GM12878 (cell line): ENCODE results near the gene RAB35. TPM values are rescaled to one million over a fixed set of nuclear protein-coding genes. Genes with fewer than 3 reads are reported as not detected.

Source experiments
- ATAC-seq: fragments of 200-7000 bp; cut with Tn5 transposase; 3 replicates; pipeline ENCODE4 v1.9.1; 2020; ENCODE audit warnings: mild to moderate bottlenecking, moderate library complexity
- BruUV-seq: library from RNA; stranded (reverse); fragments of 400-500 nt; replicated peaks from 2 replicates; lab custom pipeline; 2021; lab: Mats Ljungman, UMichigan
- CTCF ChIA-PET: fragments of 300-600 bp; sonication (Branson Sonifier 250); formaldehyde crosslinking; extraction: SDS; loops from one replicate; lab custom pipeline; 2021; ENCODE audit warnings: inconsistent platforms; lab: Yijun Ruan, JAX
- POLR2A ChIA-PET: fragments of 350-600 bp; formaldehyde crosslinking; extraction: SDS; loops from one replicate; lab custom pipeline; 2021; ENCODE audit warnings: inconsistent platforms; lab: Charles Lee
- RAD21 ChIA-PET: fragments of 300-600 bp; sonication (Branson Sonifier 250); formaldehyde crosslinking; loops from one replicate; lab custom pipeline; 2023; ENCODE audit warnings: antibody characterized with exemption; ENCODE audit not compliant: unreplicated experiment; lab: Charles Lee
- SMC1A ChIA-PET: fragments of 300-600 bp; sonication (Branson Sonifier 250); formaldehyde crosslinking; loops from one replicate; lab custom pipeline; 2023; ENCODE audit not compliant: unreplicated experiment, uncharacterized antibody; lab: Charles Lee
- DNase-seq: peaks from one replicate; pipeline ENCODE4 v3.0.0-alpha.2; 2011; ENCODE audit warnings: low read depth, low spot score
- FAIRE-seq: peaks from 3 replicates; lab custom pipeline; 2011; peaks lifted over from hg19 to GRCh38; lab: Jason Lieb, UNC
- H2AFZ ChIP-seq: 2 replicates; pipeline ENCODE4 v1.6.0; 2011; ENCODE audit warnings: low read depth, low read length, control low read depth; ENCODE audit not compliant: control insufficient read depth
- H3K27ac ChIP-seq: 2 replicates; pipeline ENCODE4 v1.5.1; 2011; ENCODE audit warnings: control low read depth; ENCODE audit not compliant: control insufficient read depth, insufficient read depth
- H3K27me3 ChIP-seq, 2 experiments: replicated peaks in 1 of 2; 2 replicates each; pipeline versions ENCODE4 v1.6.0 to v1.6.1; 2011; ENCODE audit warnings: low read length in 1 of 2; ENCODE audit not compliant: control insufficient read depth in 2 of 2, insufficient read depth in 2 of 2
- H3K36me3 ChIP-seq, 2 experiments: 2 replicates each; pipeline ENCODE4 v1.5.1; 2011; ENCODE audit warnings: low read length in 1 of 2; ENCODE audit not compliant: control insufficient read depth in 2 of 2, insufficient read depth in 2 of 2
- H3K4me1 ChIP-seq: 2 replicates; pipeline ENCODE4 v1.6.1; 2011; ENCODE audit warnings: mild to moderate bottlenecking, low read length, moderate library complexity, mixed read lengths; ENCODE audit not compliant: control insufficient read depth, insufficient read depth
- H3K4me2 ChIP-seq: 2 replicates; pipeline ENCODE4 v1.6.0; 2011; ENCODE audit warnings: control low read depth; ENCODE audit not compliant: control insufficient read depth, insufficient read depth
- H3K4me3 ChIP-seq: fragments of 200-600 bp; sonication (generic); 2 replicates; pipeline ENCODE4 v1.5.1; 2016
- H3K79me2 ChIP-seq: 2 replicates; pipeline ENCODE4 v1.6.0; 2011; ENCODE audit warnings: low read length; ENCODE audit not compliant: control insufficient read depth, insufficient read depth
- H3K9ac ChIP-seq: 2 replicates; pipeline ENCODE4 v1.8.0; 2011; ENCODE audit warnings: low read length, control low read depth, mixed read lengths; ENCODE audit not compliant: control insufficient read depth, insufficient read depth
- H3K9me3 ChIP-seq: replicated peaks from 3 replicates; pipeline ENCODE4 v1.5.1; 2011; ENCODE audit warnings: mild to moderate bottlenecking, low read length; ENCODE audit not compliant: control insufficient read depth, insufficient read depth
- H4K20me1 ChIP-seq: 2 replicates; pipeline ENCODE4 v1.6.0; 2011; ENCODE audit not compliant: control insufficient read depth, insufficient read depth
- E2F4 ChIP-seq: IDR thresholded peaks from 2 replicates; pipeline ENCODE4 v1.6.1; 2012; ENCODE audit warnings: low read depth, low read length, improper control_type of control experiment
- FOS ChIP-seq: IDR thresholded peaks from 3 replicates; pipeline ENCODE4 v1.6.1; 2011; ENCODE audit warnings: borderline replicate concordance; ENCODE audit not compliant: insufficient read length; ENCODE audit errors: extremely low read depth
- HDAC2 ChIP-seq: fragments of 200-600 bp; sonication (generic); IDR thresholded peaks from 2 replicates; pipeline ENCODE4 v1.6.1; 2017
- JUND ChIP-seq: IDR thresholded peaks from 2 replicates; pipeline ENCODE4 v1.6.1; 2012; ENCODE audit warnings: low read depth, mild to moderate bottlenecking, low read length, improper control_type of control experiment, moderate library complexity
- MYB ChIP-seq: fragments of 150-350 bp; IDR thresholded peaks from 2 replicates; pipeline ENCODE4 v1.6.1; 2014; ENCODE audit warnings: mild to moderate bottlenecking, low read depth, low read length, borderline replicate concordance
- PBX3 ChIP-seq: IDR thresholded peaks from 2 replicates; pipeline ENCODE4 v1.6.1; 2011; ENCODE audit warnings: mild to moderate bottlenecking, low read depth, low read length, moderate library complexity; ENCODE audit not compliant: insufficient replicate concordance
- POLR2AphosphoS2 ChIP-seq: IDR thresholded peaks from 2 replicates; pipeline ENCODE4 v1.6.1; 2011; ENCODE audit warnings: low read depth, mild to moderate bottlenecking, low read length, improper control_type of control experiment, moderate library complexity
- PRDM15 ChIP-seq: fragments of 450-650 bp; formaldehyde crosslinking; IDR thresholded peaks from 2 replicates; pipeline ENCODE4 v1.4.0; 2020; ENCODE audit warnings: mild to moderate bottlenecking, moderate library complexity
- SMAD1 ChIP-seq: fragments of 450-650 bp; IDR thresholded peaks from 2 replicates; pipeline ENCODE4 v1.6.1; 2018; ENCODE audit warnings: mild to moderate bottlenecking, low read depth; ENCODE audit not compliant: partially characterized antibody
- TCF12 ChIP-seq: IDR thresholded peaks from 2 replicates; pipeline ENCODE4 v1.6.1; 2011; ENCODE audit warnings: low read depth, mild to moderate bottlenecking, low read length
- ZNF384 ChIP-seq: IDR thresholded peaks from 2 replicates; pipeline ENCODE4 v1.6.1; 2012; ENCODE audit warnings: low read depth, mild to moderate bottlenecking, low read length, improper control_type of control experiment, borderline replicate concordance
- WGBS: methylation state at CpG from one replicate; pipeline ENCODE4 v1.1.6; 2016; ENCODE audit warnings: low lambda C conversion rate; ENCODE audit not compliant: insufficient replicate concordance, insufficient coverage; ENCODE audit errors: missing lambda C conversion rate; 5-methylcytosine and 5-hydroxymethylcytosine counted together
- in situ Hi-C: fragments of 300-500 bp; cut with MboI; formaldehyde crosslinking; loops from 9 replicates; pipeline ENCODE4 v1.14.3; 2018; ENCODE audit warnings: mixed read lengths
- intact Hi-C: fragments of 100-400 bp; cut with micrococcal nuclease; formaldehyde crosslinking; loops from one replicate; pipeline ENCODE4 v1.14.2; 2022; ENCODE audit not compliant: unreplicated experiment
- polyA plus RNA-seq, 11 experiments: library from polyadenylated mRNA; depleted of rRNA in 4 of 11; unstranded in 6 of 11; stranded (reverse) in 5 of 11; fragments of >200 nt; fragmentation: Nextera tagmentation in 4 of 11; fragmentation: Illumina TruSeq in 1 of 11; extraction: Ambion mirVana in 4 of 11; extraction: Trizol in 1 of 11; gene quantifications; 1 replicate in 1 of 11; 2 replicates in 10 of 11; pipeline versions ENCODE4 v1.2.1 to v1.2.3, GENCODE V29; 2011 to 2016; ENCODE audit warnings: inconsistent platforms in 2 of 11, missing spikeins in 2 of 11, low read depth in 1 of 11
- total RNA-seq, 4 experiments: library from RNA; depleted of rRNA in 3 of 4; stranded (reverse); fragments of >200 nt in 3 of 4; fragmentation: Illumina TruSeq in 1 of 4; extraction: Trizol in 1 of 4; gene quantifications; 2 replicates each; pipeline versions ENCODE4 v1.2.1 to v1.2.3, GENCODE V29; 2013 to 2021
- TF ChIP-seq, protein P1 (sequence below): IDR thresholded peaks from 2 replicates; pipeline ENCODE4 v1.6.1; 2011; ENCODE audit warnings: low read depth, mild to moderate bottlenecking, low read length, moderate library complexity, borderline replicate concordance; ENCODE audit errors: extremely low read depth

RAB35 gene
- total and polyA plus RNA-seq, 10 of the 15 experiments (the other 5 are each of a cell fraction or from before 2014, with no cell fraction given), result 0.76 to 99.2 (median 43.8) TPM

DNA sequence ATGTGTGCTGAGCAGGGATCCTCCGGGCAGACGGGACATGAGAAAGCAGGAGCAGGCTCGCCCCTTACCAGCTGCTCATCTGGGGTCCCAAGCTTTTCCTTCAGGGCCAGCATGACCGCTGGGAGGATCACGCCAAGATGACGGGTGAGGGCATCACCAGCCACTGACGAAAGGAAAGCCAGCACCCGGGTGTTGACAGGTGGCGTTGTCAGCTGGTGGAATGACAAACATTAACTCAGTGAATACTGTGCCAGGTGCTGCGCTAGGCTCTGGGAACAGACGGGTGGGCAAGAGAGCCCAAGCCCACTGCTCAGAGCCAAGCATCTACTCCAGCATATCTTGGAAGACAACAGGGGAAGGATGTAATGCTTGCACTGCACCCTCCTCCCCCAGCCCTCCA lies 21.3 kb upstream of the RAB35 start:
- no peak overlapping the region for H2AFZ ChIP-seq
- DNase-seq, result no peak
- H3K4me1 ChIP-seq, result peaks cover 21% of the 10 kb centered on the region
- no peaks in the 10 kb centered on the region for H3K79me2 ChIP-seq
- no peak for ATAC-seq
- TF ChIP-seq FOS, result no peak
- TF ChIP-seq PBX3, result no peak
- no peak for TF ChIP-seq TCF12
- no peak for TF ChIP-seq MYB
- no peak for TF ChIP-seq PRDM15 (CRISPR knock-in tag)
- TF ChIP-seq HDAC2, result no peak
- no peak for TF ChIP-seq E2F4
- no peak for TF ChIP-seq ZNF384
- no peak for TF ChIP-seq JUND
- no peak for TF ChIP-seq SMAD1
- TF ChIP-seq POLR2AphosphoS2, result no peak
- TF ChIP-seq, protein P1, sequence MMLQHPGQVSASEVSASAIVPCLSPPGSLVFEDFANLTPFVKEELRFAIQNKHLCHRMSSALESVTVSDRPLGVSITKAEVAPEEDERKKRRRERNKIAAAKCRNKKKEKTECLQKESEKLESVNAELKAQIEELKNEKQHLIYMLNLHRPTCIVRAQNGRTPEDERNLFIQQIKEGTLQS, result no peak
- TF ChIP-seq, all 136 proteins: peak for 0
- Histone ChIP-seq H3K9ac (no peak overlapping the region), H4K20me1 (no peaks in the 10 kb centered on the region), H3K27ac (no peak overlapping the region), H3K27me3 (no peaks in the 10 kb centered on the region), H3K4me2 (no peak overlapping the region), H3K4me3 (no peak overlapping the region), H3K9me3 (no peaks in the 10 kb centered on the region), H3K36me3 (peaks cover 48 to 60% of the 10 kb centered on the region in 2 experiments)
- ChIA-PET RAD21 (no interaction called here), POLR2A (interaction anchor here (0.6 kb wide), 1 partner anchor 41 kb away, joined by 3 read pairs; no protein-coding TSS in a partner anchor), CTCF (no interaction called here), SMC1A (no interaction called here)
- in situ Hi-C loops (no loop called here), intact Hi-C loops (no loop called here)
- no TSS peak for BruUV-seq
- 99% methylated on average over 11 of the region's 11 CpGs for WGBS
- no peak for FAIRE-seq
